Fibroblast of the aortic adventitia (primary cell): ENCODE results near the gene HTR3A. TPM values are rescaled to one million over a fixed set of nuclear protein-coding genes. Genes with fewer than 3 reads are reported as not detected.
A peak's percentile ranks its signal among the peaks of the same experiment; 100 is the strongest.

Source experiments
- DNase-seq: peaks from one replicate; pipeline ENCODE4 v3.0.0-alpha.2; 2010; ENCODE audit warnings: low read depth
- H3K4me3 ChIP-seq: 2 replicates; pipeline ENCODE4 v1.5.1; 2011; ENCODE audit warnings: low read depth, mild to moderate bottlenecking, control low read depth, low read length, moderate library complexity
- total RNA-seq: library from RNA; depleted of rRNA; stranded (reverse); fragments of >200 nt; gene quantifications from 2 replicates; pipeline ENCODE4 v1.2.3, GENCODE V29; 2012; ENCODE audit warnings: low replicate concordance
- TF ChIP-seq, protein P1 (sequence below): IDR thresholded peaks from 2 replicates; pipeline ENCODE4 v1.5.1; 2011; ENCODE audit warnings: mild to moderate bottlenecking, low read length, control low read depth, inconsistent platforms; ENCODE audit not compliant: insufficient read depth

HTR3A gene
- total RNA-seq, 1 donor = not detected

GRCh38 chr11:113986351-113987140, 11.6 kb downstream of the HTR3A start:
- no peak overlapping the region for H3K4me3 ChIP-seq
- TF ChIP-seq, protein P1, sequence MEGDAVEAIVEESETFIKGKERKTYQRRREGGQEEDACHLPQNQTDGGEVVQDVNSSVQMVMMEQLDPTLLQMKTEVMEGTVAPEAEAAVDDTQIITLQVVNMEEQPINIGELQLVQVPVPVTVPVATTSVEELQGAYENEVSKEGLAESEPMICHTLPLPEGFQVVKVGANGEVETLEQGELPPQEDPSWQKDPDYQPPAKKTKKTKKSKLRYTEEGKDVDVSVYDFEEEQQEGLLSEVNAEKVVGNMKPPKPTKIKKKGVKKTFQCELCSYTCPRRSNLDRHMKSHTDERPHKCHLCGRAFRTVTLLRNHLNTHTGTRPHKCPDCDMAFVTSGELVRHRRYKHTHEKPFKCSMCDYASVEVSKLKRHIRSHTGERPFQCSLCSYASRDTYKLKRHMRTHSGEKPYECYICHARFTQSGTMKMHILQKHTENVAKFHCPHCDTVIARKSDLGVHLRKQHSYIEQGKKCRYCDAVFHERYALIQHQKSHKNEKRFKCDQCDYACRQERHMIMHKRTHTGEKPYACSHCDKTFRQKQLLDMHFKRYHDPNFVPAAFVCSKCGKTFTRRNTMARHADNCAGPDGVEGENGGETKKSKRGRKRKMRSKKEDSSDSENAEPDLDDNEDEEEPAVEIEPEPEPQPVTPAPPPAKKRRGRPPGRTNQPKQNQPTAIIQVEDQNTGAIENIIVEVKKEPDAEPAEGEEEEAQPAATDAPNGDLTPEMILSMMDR = no peak
- no peak for DNase-seq

GRCh38 chr11:113989381-113989780, 14.5 kb downstream of the HTR3A start:
- H3K4me3 ChIP-seq = no peak overlapping the region
- TF ChIP-seq, protein P1 = no peak
- no peak for DNase-seq

DNA sequence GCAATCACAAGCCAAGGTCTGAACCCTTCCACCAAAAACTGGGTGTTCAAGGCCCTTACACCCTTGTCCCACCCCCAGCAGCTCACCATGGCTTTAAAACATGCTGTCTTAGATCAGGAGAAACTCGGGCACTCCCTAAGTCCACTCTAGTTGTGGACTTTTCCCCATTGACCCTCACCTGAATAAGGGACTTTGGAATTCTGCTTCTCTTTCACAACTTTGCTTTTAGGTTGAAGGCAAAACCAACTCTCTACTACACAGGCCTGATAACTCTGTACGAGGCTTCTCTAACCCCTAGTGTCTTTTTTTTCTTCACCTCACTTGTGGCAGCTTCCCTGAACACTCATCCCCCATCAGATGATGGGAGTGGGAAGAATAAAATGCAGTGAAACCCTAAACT, 15.0 kb downstream of the HTR3A start:
- DNase-seq = no peak
- H3K4me3 ChIP-seq = no peak overlapping the region
- TF ChIP-seq, protein P1 = no peak

DNA sequence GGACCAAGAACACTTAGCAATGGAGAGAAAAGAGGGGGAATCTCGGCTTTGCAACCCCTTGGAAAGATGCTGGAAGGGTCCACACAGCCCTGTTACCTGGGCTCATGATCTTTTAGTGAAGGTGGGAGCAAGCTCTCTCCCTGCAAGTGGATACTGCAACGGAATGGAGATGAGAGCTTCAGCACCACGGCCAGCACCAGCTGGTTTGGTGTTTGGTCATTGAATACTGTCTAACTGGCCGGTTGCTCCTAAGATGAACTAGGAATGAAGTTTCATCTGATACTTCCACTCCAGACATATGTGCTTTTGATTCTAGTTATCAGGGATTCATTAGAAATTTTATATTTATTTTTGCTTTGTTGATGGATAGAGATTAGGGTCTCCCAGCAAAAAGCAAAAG, 16.3 kb downstream of the HTR3A start:
- TF ChIP-seq, protein P1 = no peak
- DNase-seq = peak; percentile 21

DNA sequence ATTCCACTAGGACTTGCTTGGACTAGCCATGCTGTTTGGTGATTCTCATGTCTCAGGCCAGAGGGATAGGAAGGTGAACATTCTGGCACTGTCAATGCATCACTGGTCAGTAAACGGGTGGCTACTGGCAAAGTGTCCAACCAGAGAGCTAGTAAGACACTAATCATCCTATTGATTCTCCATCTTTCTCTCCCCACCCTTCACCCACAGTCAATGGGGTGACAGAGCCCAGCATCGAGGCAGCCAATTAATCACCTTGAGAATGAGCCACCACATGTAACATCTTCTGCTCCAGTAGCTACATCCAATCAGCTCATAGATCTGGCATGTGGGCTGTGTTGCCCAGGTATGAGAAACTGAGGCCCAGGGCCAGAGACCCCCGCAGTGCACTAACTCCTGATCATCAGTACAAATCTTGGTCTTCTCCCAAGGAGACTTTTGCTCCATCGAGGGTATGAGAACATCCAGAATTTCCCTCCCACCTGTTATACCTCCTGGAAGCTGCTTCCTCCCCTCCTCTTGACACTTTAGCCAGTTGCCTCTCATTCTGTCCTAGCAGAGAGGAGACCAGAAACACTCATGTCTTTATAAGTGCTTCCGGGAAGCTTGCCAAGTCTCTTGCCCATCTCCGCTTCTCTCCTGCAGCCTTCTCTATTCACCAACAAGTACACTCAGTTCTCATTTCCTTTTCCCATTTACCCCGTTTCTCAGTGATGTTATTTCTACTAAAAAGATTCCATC, 17.0 kb downstream of the HTR3A start:
- DNase-seq = no peak
- TF ChIP-seq, protein P1 = no peak
- no peak overlapping the region for H3K4me3 ChIP-seq

More for the DNA sequence above, 16.3 kb downstream of the HTR3A start:
- no peak overlapping the region for H3K4me3 ChIP-seq

DNA sequence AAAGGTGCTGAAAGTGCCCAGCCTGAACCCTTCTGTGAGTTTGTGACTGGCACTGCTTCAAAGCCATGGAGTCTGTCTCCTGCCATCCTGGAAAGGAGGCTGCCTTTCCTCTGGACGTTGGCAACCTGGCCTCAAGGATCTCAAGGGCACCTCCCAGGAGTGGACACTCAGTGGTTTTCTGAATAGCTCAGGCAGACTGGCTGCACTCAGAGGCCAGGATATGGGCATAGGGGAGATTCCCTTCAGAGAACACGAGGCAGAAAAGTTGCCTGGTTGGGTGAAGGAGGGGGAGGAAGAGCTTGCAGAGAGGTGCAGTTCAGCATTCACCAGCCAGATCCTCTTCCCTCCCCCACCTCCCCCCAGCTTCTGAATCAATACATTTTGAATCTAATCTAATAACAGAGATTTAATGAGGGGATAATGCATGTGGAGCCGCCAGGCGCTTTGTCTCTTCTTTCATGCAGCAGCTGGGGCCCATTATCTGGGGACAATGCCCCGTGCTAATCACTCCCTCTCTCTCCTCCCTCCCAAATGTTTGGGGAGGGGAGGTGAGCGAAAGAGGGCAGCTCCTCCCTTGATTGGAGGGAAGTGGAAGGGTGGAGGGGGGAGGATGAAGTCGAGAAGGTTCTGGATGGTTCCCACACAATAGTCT, 17.7 kb downstream of the HTR3A start:
- no peak overlapping the region for H3K4me3 ChIP-seq
- no peak for DNase-seq
- TF ChIP-seq, protein P1 = no peak
